H1 (cell line): Measurements from ENCODE around the gene TSC22D3. TPM values are rescaled to one million over a fixed set of nuclear protein-coding genes. Genes with fewer than 3 reads are reported as not detected.

Experiments
- CTCF ChIA-PET: fragments of 300-600 bp; sonication (Branson Sonifier 250); formaldehyde crosslinking; loops from one replicate; lab custom pipeline; 2021; ENCODE audit not compliant: partially characterized antibody; lab: Charles Lee
- POLR2A ChIA-PET: fragments of 300-600 bp; sonication (Branson Sonifier 250); formaldehyde crosslinking; loops from one replicate; lab custom pipeline; 2021; ENCODE audit warnings: inconsistent platforms; ENCODE audit not compliant: partially characterized antibody; lab: Charles Lee
- DNase-seq, 2 experiments: peaks; one replicate each; pipeline versions ENCODE4 v3.0.0 to v3.0.0-alpha.2; 2010 to 2022; ENCODE audit warnings: low spot score in 2 of 2, low read depth in 1 of 2, mixed read lengths in 1 of 2
- FAIRE-seq: peaks from 2 replicates; lab custom pipeline; 2011; peaks lifted over from hg19 to GRCh38; lab: Jason Lieb, UNC
- H2AFZ ChIP-seq: 2 replicates; pipeline ENCODE4 v1.8.1; 2012; ENCODE audit warnings: low read length, inconsistent platforms
- H2AK5ac ChIP-seq: 2 replicates; pipeline ENCODE4 v1.6.1; 2013; ENCODE audit warnings: low read depth, low read length
- H2BK120ac ChIP-seq: replicated peaks from 2 replicates; pipeline ENCODE3; 2013; ENCODE audit warnings: low read depth, low read length, inconsistent platforms
- H2BK12ac ChIP-seq: 2 replicates; pipeline ENCODE4 v1.6.1; 2013; ENCODE audit warnings: low read depth, low read length
- H2BK15ac ChIP-seq: 2 replicates; pipeline ENCODE4 v1.6.1; 2013; ENCODE audit warnings: low read length
- H2BK20ac ChIP-seq: 2 replicates; pipeline ENCODE4 v1.6.1; 2013; ENCODE audit warnings: low read length
- H2BK5ac ChIP-seq: 2 replicates; pipeline ENCODE4 v1.6.1; 2013; ENCODE audit warnings: low read depth, low read length
- H3K14ac ChIP-seq: 2 replicates; pipeline ENCODE4 v1.6.1; 2013; ENCODE audit warnings: inconsistent platforms; ENCODE audit not compliant: insufficient read length
- H3K18ac ChIP-seq: 2 replicates; pipeline ENCODE4 v1.6.1; 2013; ENCODE audit warnings: low read length; ENCODE audit errors: extremely low read depth
- H3K23ac ChIP-seq: 2 replicates; pipeline ENCODE4 v1.6.1; 2013; ENCODE audit warnings: inconsistent platforms; ENCODE audit not compliant: insufficient read length
- H3K23me2 ChIP-seq: 2 replicates; pipeline ENCODE4 v1.6.1; 2013; ENCODE audit warnings: low read depth, low read length
- H3K27ac ChIP-seq: 2 replicates; pipeline ENCODE4 v1.6.1; 2011; ENCODE audit warnings: low read depth, low read length, inconsistent platforms
- H3K27me3 ChIP-seq, 4 experiments: replicated peaks in 1 of 4; 1 replicate in 1 of 4; 2 replicates in 3 of 4; pipeline versions ENCODE4 v1.6.1 to v1.8.1; 2011 to 2013; ENCODE audit warnings: low read length in 3 of 4, mild to moderate bottlenecking in 3 of 4, inconsistent platforms in 2 of 4, mixed read lengths in 2 of 4, moderate library complexity in 1 of 4; ENCODE audit not compliant: control insufficient read depth in 3 of 4, insufficient read depth in 3 of 4; ENCODE audit errors: extremely low read depth in 1 of 4
- H3K36me3 ChIP-seq, 4 experiments: 2 replicates each; pipeline versions ENCODE4 v1.6.1 to v1.8.1; 2011 to 2013; ENCODE audit warnings: mild to moderate bottlenecking in 4 of 4, low read length in 3 of 4, moderate library complexity in 2 of 4, control low read depth in 1 of 4, inconsistent platforms in 1 of 4; ENCODE audit not compliant: insufficient read depth in 4 of 4, control insufficient read depth in 2 of 4
- H3K4ac ChIP-seq: replicated peaks from 2 replicates; pipeline ENCODE3; 2013; ENCODE audit warnings: low read length, low read depth, mixed read lengths, inconsistent platforms; ENCODE audit not compliant: insufficient read length
- H3K4me1 ChIP-seq, 4 experiments: replicated peaks in 1 of 4; 1 replicate in 1 of 4; 2 replicates in 3 of 4; pipeline versions ENCODE4 v1.6.1 to v1.8.1; 2011 to 2013; ENCODE audit warnings: low read length in 3 of 4, inconsistent platforms in 2 of 4, mixed read lengths in 1 of 4; ENCODE audit not compliant: insufficient read depth in 4 of 4, control insufficient read depth in 3 of 4
- H3K4me2 ChIP-seq, 2 experiments: 2 replicates each; pipeline versions ENCODE4 v1.6.1 to v1.8.1; 2011 to 2013; ENCODE audit warnings: low read depth in 2 of 2, low read length in 2 of 2, control low read depth in 1 of 2, inconsistent platforms in 1 of 2, mild to moderate bottlenecking in 1 of 2; ENCODE audit not compliant: insufficient read depth in 1 of 2
- H3K4me3 ChIP-seq, 4 experiments: fragments of 200-600, 300-600 bp in 1 of 4; sonication (generic), shearing (Covaris generic), sonication (Bioruptor Twin) in 1 of 4; 2 replicates each; pipeline versions ENCODE4 v1.5.1 to v1.8.1; 2011 to 2016; ENCODE audit warnings: low read length in 4 of 4, low read depth in 3 of 4, control low read depth in 2 of 4, inconsistent platforms in 2 of 4, mild to moderate bottlenecking in 2 of 4, mixed read lengths in 1 of 4, moderate library complexity in 1 of 4; ENCODE audit not compliant: insufficient read depth in 2 of 4; ENCODE audit errors: extremely low read depth in 1 of 4
- H3K56ac ChIP-seq: replicated peaks from 2 replicates; pipeline ENCODE3; 2013; ENCODE audit warnings: low read depth, mild to moderate bottlenecking, mixed read lengths, low read length, inconsistent platforms; ENCODE audit not compliant: insufficient read length
- H3K79me1 ChIP-seq: 2 replicates; pipeline ENCODE4 v1.6.1; 2013; ENCODE audit warnings: low read depth, low read length, control low read depth
- H3K79me2 ChIP-seq, 2 experiments: 2 replicates each; pipeline versions ENCODE4 v1.6.1 to v1.8.1; 2012 to 2013; ENCODE audit warnings: low read length in 2 of 2, mild to moderate bottlenecking in 2 of 2, inconsistent platforms in 1 of 2; ENCODE audit not compliant: insufficient read depth in 2 of 2, control insufficient read depth in 1 of 2
- H3K9ac ChIP-seq, 4 experiments: replicated peaks in 1 of 4; 1 replicate in 1 of 4; 2 replicates in 3 of 4; pipeline versions ENCODE4 v1.6.1 to v1.8.1; 2011 to 2013; ENCODE audit warnings: low read depth in 3 of 4, low read length in 3 of 4, control low read depth in 2 of 4, mild to moderate bottlenecking in 2 of 4, moderate library complexity in 2 of 4, inconsistent platforms in 1 of 4; ENCODE audit errors: extremely low read depth in 1 of 4
- H3K9me3 ChIP-seq, 2 experiments: 2 replicates each; pipeline versions ENCODE4 v1.6.1 to v1.8.1; 2012 to 2013; ENCODE audit warnings: mild to moderate bottlenecking in 2 of 2, moderate library complexity in 2 of 2, control low read depth in 1 of 2, inconsistent platforms in 1 of 2, low read depth in 1 of 2, low read length in 1 of 2, mixed read lengths in 1 of 2; ENCODE audit not compliant: insufficient read depth in 2 of 2
- H4K20me1 ChIP-seq, 2 experiments: replicated peaks in 1 of 2; 2 replicates each; pipeline versions ENCODE3 to v1.8.1; 2011 to 2013; ENCODE audit warnings: inconsistent platforms in 2 of 2, low read length in 2 of 2, mild to moderate bottlenecking in 1 of 2; ENCODE audit not compliant: insufficient read depth in 2 of 2, control insufficient read depth in 1 of 2
- H4K5ac ChIP-seq: 2 replicates; pipeline ENCODE4 v1.6.1; 2013; ENCODE audit warnings: low read length, low read depth, mixed read lengths, inconsistent platforms; ENCODE audit not compliant: insufficient read length
- H4K8ac ChIP-seq: 2 replicates; pipeline ENCODE4 v1.8.0; 2013; ENCODE audit warnings: mild to moderate bottlenecking, moderate library complexity, low read length, inconsistent platforms; ENCODE audit not compliant: insufficient read depth; ENCODE audit errors: extremely low read depth
- H4K91ac ChIP-seq: replicated peaks from 2 replicates; pipeline ENCODE3; 2013; ENCODE audit warnings: low read length, mixed read lengths, inconsistent platforms; ENCODE audit not compliant: insufficient read length
- BCL11A ChIP-seq, 2 experiments: IDR thresholded peaks; one replicate each; pipeline ENCODE4 v1.6.1; 2011; ENCODE audit warnings: low read depth in 2 of 2, low read length in 2 of 2, mild to moderate bottlenecking in 2 of 2
- GABPA ChIP-seq: IDR thresholded peaks from 2 replicates; pipeline ENCODE4 v1.6.1; 2011; ENCODE audit warnings: mild to moderate bottlenecking, low read length, moderate library complexity, borderline replicate concordance; ENCODE audit not compliant: insufficient read depth
- PHF8 ChIP-seq: fragments of 200-600 bp; sonication (generic); conservative IDR thresholded peaks from 2 replicates; pipeline ENCODE4 v1.7.1; 2012; ENCODE audit warnings: low read depth, mild to moderate bottlenecking, inconsistent platforms, low read length, moderate library complexity
- POLR2AphosphoS5 ChIP-seq: IDR thresholded peaks from 2 replicates; pipeline ENCODE4 v1.6.1; 2011; ENCODE audit warnings: low read depth, low read length
- RAD21 ChIP-seq, 2 experiments: IDR thresholded peaks in 1 of 2; conservative IDR thresholded peaks in 1 of 2; 2 replicates each; pipeline ENCODE4 v1.6.1; 2011; ENCODE audit warnings: low read depth in 2 of 2, low read length in 2 of 2, improper control_type of control experiment in 1 of 2, inconsistent platforms in 1 of 2, mild to moderate bottlenecking in 1 of 2, moderate library complexity in 1 of 2
- RFX5 ChIP-seq: IDR thresholded peaks from 2 replicates; pipeline ENCODE4 v1.6.1; 2011; ENCODE audit warnings: low read depth, low read length, improper control_type of control experiment, borderline replicate concordance
- SRF ChIP-seq: IDR thresholded peaks from 2 replicates; pipeline ENCODE4 v1.6.1; 2011; ENCODE audit warnings: mild to moderate bottlenecking, low read depth, low read length, moderate library complexity
- ZNF274 ChIP-seq: IDR thresholded peaks from 2 replicates; pipeline ENCODE4 v1.7.0; 2012; ENCODE audit warnings: low read length, borderline replicate concordance; ENCODE audit errors: extremely low read depth
- WGBS, 2 experiments: shearing (Covaris generic) in 1 of 2; methylation state at CpG; one replicate each; pipeline versions ENCODE4 v1.1.6 to v1.1.7; 2013 to 2015; ENCODE audit warnings: low lambda C conversion rate in 2 of 2, mixed read lengths in 2 of 2, inconsistent platforms in 1 of 2, low coverage in 1 of 2, missing lambda C conversion rate in 1 of 2; ENCODE audit not compliant: insufficient replicate concordance in 2 of 2, insufficient coverage in 1 of 2, insufficient read length in 1 of 2; ENCODE audit errors: extremely low coverage in 1 of 2, missing lambda C conversion rate in 1 of 2; 5-methylcytosine and 5-hydroxymethylcytosine counted together
- polyA plus RNA-seq, 7 experiments: library from polyadenylated mRNA; depleted of rRNA in 3 of 7; stranded (reverse) in 5 of 7; unstranded in 2 of 7; fragments of >200 nt in 5 of 7; fragments of 200-250 nt in 2 of 7; gene quantifications; 1 replicate in 5 of 7; 2 replicates in 1 of 7; 4 replicates in 1 of 7; pipeline versions ENCODE4 v1.2.1 to v1.2.3, GENCODE V29; 2011 to 2013; ENCODE audit warnings: missing spikeins in 2 of 7, mixed read lengths in 2 of 7
- total RNA-seq: library from RNA; stranded (reverse); fragmentation: NEBNext Ultra II Directional; extraction: Animal tissue kit (Norgen Biotek cat#: 25700); gene quantifications from 2 replicates; pipeline ENCODE4 v1.2.1, GENCODE V29; 2021

TSC22D3 gene
- total and polyA plus RNA-seq, 2 of the 8 experiments (the other 6 are each of a cell fraction or from before 2014, with no cell fraction given) = 7.6 to 12.9 TPM

DNA sequence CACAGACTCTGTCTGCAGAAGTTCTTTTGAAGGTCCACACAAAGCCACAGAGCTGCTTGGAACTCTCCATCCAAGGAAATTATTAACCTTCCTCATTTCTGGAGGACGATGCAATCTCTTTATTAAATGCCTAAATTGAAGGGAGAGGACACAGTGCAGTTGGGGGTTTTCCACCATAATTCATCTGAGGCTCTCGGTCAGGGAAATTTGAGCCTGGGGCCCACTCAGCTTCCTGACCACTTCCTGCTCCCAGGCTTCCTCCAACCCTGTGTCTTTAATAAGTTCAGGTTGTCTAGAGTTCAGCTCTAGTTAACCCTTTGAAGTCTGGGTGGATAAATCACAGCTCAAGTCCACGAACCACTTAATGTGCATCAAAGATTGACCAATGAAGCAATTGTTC lies 88.8 kb downstream of the TSC22D3 start:
- TF ChIP-seq BCL11A (IDR thresholded peaks at IDR 0.05; ENCODE audit: low read depth in 2 of 2, low read length in 2 of 2) = no peak
- no peak for TF ChIP-seq RAD21 (IDR thresholded peaks at IDR 0.05 in 1 of 2, conservative IDR thresholded peaks at IDR 0.05 in 1 of 2; ENCODE audit: low read depth in 2 of 2, low read length in 2 of 2)
- TF ChIP-seq RFX5 = no peak
- TF ChIP-seq ZNF274 = no peak
- TF ChIP-seq SRF = no peak
- no peak for TF ChIP-seq POLR2AphosphoS5
- TF ChIP-seq PHF8 = no peak
- no peak for TF ChIP-seq GABPA
- H2BK12ac ChIP-seq = no peak overlapping the region
- DNase-seq (no peak), FAIRE-seq (no peak)
- no peak overlapping the region for H2BK120ac ChIP-seq
- CTCF ChIA-PET = interaction anchor here (1.1 to 1.8 kb wide), 5 partner anchors 9 to 30 kb away, joined by 3 to 9 read pairs (median 7); no protein-coding TSS in a partner anchor
- no peaks in the 10 kb centered on the region for H3K79me2 ChIP-seq
- H3K4me1 ChIP-seq = no peaks in the 10 kb centered on the region
- H2BK15ac ChIP-seq = no peak overlapping the region
- no peak overlapping the region for H2AFZ ChIP-seq
- H3K4me2 ChIP-seq = no peak overlapping the region
- no peaks in the 10 kb centered on the region for H4K20me1 ChIP-seq
- no peak overlapping the region for H3K23ac ChIP-seq
- H2BK20ac ChIP-seq = no peak overlapping the region
- no peaks in the 10 kb centered on the region for H3K36me3 ChIP-seq
- H3K14ac ChIP-seq = no peak overlapping the region
- no peak overlapping the region for H3K56ac ChIP-seq
- H2BK5ac ChIP-seq = no peak overlapping the region
- H3K9me3 ChIP-seq = no peaks in the 10 kb centered on the region
- H4K5ac ChIP-seq = no peak overlapping the region
- WGBS, 2 experiments = 78% methylated on average over 3 of the region's 3 CpGs; no CpG with 5 or more reads in 1 of the 2 experiments
- H3K9ac ChIP-seq = no peak overlapping the region
- H2AK5ac ChIP-seq = no peak overlapping the region
- H3K4me3 ChIP-seq = no peak overlapping the region
- no peak overlapping the region for H4K91ac ChIP-seq
- H3K18ac ChIP-seq = no peak overlapping the region
- H3K23me2 ChIP-seq = no peaks in the 10 kb centered on the region
- POLR2A ChIA-PET = no interaction called here
- no peak overlapping the region for H3K27ac ChIP-seq
- no peak overlapping the region for H3K4ac ChIP-seq
- H4K8ac ChIP-seq = no peak overlapping the region
- no peaks in the 10 kb centered on the region for H3K27me3 ChIP-seq
- H3K79me1 ChIP-seq = no peaks in the 10 kb centered on the region
